HG03159 (cell line): Measurements from ENCODE around the gene PBRM1.
"Not testable (repeated sequence)": the region's sequence is repeated elsewhere in the genome, so short reads cannot be mapped to it uniquely, and the experiment has no call there.

Experiments
- ATAC-seq: cut with Tn5 transposase; IDR thresholded peaks from one replicate; pipeline ENCODE4 v1.9.1; 2021; ENCODE audit warnings: mild to moderate bottlenecking, moderate library complexity; ENCODE audit not compliant: unreplicated experiment

The PBRM1 gene

GRCh38 chr3:52536369-52537164 is 149.1 kb downstream of the PBRM1 start, which contains the start of gene UQCC5:
Gene UQCC5, plus strand, starts transcription at chr3:52536605. Its CDS starts 151 bp downstream, at chr3:52536756.
- peak; percentile 80 for ATAC-seq

DNA sequence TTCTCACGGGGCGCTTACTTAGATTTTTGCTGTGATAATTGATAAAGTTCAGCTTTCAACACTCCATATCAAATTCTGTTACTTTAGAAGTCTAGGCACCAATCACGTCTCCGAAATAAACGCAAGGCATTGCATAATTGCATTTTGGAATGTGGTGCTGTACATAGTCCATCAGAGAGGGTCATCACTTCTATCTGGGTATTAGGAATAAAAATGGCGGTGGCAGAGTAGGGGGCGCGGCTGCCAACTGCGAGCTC is 149.7 kb downstream of the PBRM1 start:
- no peak for ATAC-seq

- ATAC-seq = no peak
Measured at GRCh38 chr3:52535411-52536111, 150.2 kb downstream of the PBRM1 start.

DNA sequence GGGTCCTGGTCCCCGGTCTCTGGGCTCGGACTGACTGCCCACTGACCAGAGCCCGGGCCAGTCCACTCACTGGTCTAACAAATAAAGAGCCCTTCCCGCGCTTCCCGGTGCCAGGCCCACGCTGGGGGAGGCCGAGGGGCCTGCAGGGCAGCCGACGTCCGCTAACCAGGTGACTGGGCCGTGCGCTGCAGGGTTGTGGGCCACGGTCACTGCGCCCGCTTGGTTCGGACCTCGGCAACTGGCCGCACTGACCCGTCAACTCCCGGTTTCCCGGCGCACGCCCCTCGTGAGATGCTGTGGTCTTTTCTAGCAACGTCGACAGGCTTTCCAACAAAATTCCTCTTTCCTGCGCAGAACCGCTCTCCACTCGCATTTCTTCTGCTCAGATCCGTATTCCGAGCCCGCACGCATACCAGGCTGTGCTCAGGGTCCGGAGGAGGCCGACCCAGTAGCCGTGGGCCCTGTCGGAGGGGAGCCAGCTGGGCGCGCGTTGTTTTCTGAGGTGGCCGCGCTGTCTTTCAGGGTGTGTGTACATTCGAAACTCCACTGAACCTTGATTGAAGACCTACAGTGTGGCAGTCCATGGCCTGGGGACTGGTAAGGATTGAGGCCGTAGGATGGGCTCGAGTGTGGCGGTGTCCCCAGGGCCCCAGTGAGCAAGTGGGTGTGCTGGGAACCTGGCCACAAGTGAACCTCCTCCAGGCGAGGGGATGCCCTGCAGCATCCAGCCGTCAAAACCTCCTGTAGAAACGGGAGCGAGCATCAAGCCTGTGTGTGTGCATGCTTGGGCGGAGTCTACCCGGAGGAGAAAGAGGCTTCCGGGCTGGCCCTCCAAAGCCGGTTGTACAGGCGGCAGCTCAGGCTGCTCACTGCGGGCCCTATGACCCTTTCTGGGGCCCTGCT is 151.2 kb downstream of the PBRM1 start:
- no peak for ATAC-seq

GRCh38 chr3:52533623-52534280 is 152.0 kb downstream of the PBRM1 start, which contains the start of gene NT5DC2:
Gene NT5DC2, minus strand, starts transcription at chr3:52533857. Its CDS starts 120 bp downstream, at chr3:52533737.
- peak; percentile 37 for ATAC-seq

DNA sequence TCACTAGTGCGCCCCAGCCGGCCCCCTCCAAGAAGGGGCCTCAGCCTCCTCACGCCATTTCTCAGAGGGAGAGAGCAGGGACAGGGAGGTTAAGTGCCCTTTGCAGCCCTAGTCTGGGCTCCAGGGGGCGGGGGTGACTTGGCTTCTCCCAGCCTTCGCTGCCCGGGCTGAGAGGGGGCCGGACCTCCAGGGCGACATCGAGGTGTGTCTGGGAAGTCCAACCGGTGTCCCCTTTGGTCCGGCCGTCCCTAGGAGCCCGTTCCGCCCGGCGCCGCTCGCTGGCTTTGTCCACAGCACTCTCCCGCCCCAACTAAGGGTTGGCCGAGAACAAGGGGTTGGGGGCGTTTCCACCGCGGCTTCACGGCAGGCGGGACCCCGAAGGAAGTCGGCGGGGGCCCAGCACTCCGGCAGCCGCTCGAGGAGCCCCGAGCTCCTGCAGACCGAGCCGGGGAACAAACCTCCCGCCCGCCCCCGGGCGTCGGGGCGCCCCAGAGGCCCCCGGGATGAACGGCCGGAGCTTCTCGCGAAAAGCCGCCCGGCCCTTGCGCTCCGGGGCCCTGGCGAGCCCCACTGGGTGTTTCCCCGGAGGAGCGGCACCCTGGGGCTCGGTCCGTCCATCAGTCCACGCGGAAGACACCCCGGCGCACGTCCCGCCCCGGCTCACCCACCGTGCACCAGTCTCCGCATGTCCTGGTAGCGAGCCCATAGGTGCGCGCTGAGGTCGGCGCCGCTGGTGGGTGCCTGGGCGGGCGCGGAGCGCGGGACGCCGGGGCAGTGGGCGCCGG is 152.7 kb downstream of the PBRM1 start:
- no peak for ATAC-seq

DNA sequence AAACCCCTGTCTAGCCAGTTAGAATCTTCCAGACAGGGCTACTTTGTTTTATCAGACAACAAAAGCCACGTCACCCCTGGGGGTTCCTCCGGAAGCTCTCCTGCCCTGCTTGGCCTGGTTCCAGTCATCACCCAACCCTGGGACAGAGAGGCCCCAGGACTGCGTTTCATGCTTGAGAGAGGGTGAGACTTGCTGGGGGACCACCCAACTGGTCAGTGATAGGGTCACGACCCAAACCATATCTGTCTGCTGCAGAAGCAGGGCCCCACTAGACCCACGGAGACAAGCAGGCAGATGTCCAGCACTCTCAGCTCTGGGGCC is 153.2 kb downstream of the PBRM1 start:
- ATAC-seq = no peak

DNA sequence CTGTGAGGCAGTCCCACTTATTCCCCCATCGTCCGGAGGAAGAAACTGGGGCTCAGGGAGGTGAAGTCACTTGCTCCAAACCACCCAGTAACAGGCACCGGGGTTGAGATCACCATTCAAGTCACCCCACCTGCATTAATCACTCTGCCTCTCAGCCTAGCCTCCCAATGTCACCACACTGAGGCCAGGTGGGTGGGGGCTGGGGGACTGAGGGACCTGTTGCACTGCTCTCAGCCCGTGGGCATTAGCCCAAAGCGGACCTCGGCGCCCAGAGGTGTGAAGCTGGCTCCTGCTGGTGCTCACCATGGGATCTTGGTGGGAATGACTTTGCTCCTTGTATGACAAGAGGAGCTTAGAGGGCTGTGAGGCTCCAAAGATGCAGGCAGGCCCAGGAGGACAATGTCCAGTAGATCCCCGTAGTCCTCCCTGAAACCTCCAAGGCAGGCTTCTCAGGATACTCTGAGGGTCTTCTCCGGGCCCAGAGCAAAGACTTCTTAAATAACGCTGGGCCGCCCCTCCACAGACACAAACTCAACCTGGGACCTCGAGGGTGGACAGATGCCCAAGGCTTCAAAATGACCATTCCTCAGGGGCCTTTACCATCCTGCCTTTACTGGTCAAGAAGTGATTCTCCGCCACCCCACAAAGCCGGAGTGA is 153.7 kb downstream of the PBRM1 start:
- ATAC-seq = no peak

DNA sequence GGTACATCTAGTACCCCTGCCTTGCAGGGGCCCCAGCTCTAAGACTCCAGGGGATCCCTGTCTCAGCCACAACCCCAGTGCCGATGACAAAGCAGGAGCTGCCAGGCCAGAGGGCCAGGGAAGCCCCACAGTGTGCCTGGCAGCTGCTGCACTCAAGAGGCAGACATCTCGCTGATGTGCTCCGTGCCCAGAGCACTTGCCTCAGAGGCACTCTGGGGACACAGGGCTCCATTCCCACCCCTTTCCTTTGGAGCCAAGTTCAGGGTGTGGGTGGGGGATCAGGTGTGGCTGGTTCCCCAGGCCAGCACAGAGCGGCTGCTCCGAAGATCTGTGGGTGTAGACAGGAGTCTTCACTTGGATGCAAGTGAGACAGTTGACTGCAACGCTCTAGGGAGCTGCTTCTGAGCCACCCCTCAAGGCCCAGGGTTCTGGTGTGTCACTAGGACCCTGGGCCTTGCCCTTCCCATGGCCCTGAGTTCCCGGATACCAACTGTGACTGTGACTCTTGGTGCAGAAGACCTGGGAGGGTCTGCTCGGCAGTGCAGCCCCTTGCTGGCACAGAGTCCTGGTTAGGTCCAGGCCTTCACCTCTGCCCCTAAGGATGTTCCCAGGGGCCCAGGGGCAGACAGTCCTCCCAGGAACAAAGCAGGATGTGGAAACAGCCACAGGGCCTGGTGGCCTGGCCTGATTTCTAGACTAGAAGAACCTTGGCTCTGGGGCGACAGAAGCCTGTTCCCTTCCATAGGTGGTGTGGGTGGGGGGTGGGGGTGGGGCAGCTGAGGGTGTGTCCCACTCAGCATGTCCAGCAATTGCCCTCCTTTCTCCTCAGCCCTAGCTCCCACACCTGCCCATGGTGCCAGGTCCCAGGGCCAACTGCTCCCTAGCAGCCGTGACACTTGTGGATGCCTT is 154.5 kb downstream of the PBRM1 start:
- ATAC-seq = no peak

DNA sequence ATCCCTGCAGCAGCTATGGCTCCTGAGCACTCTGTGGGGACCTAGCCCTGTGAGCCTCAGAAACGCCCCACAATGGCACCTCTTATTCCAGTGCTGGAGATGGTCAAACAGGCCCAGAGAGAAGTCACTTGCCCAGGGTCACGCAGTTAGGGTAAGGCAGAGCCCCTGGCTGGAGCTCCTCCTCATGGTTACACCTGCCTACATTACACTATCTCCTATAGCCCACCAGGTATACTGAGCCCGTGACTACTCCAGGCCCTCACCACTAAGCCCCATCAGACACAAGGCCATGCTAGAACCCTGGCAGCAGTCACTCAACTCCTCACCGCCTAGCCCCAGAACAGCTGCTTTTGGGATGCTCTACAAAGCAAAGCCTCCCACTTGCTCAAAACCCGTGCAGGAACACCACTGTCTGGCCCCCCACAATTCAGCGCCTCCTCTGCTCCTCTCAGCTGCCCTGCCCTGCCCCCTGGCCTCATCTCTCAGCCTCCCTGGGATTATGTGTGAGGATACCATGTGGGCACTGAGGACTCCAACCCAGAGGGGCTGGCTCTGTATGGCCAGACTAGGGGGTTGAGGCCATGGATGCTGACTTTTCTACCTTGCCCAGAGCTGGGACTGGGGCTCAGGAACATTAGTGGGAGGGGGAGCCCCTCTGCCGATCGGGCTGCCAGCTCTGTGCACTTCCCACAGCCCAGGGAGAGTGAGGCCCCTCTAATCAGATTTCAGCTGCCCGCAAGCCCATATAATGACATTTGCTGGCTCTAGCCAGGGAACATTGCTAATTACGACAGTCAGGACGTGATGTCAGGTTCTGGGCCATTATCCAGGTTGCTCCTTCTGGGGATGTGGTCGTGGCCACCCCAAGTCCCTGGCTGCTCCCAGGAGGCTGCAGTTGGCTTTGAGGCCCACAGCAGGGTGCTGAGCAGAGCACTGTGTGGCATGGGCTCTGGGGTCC is 156.1 kb downstream of the PBRM1 start:
- no peak for ATAC-seq

DNA sequence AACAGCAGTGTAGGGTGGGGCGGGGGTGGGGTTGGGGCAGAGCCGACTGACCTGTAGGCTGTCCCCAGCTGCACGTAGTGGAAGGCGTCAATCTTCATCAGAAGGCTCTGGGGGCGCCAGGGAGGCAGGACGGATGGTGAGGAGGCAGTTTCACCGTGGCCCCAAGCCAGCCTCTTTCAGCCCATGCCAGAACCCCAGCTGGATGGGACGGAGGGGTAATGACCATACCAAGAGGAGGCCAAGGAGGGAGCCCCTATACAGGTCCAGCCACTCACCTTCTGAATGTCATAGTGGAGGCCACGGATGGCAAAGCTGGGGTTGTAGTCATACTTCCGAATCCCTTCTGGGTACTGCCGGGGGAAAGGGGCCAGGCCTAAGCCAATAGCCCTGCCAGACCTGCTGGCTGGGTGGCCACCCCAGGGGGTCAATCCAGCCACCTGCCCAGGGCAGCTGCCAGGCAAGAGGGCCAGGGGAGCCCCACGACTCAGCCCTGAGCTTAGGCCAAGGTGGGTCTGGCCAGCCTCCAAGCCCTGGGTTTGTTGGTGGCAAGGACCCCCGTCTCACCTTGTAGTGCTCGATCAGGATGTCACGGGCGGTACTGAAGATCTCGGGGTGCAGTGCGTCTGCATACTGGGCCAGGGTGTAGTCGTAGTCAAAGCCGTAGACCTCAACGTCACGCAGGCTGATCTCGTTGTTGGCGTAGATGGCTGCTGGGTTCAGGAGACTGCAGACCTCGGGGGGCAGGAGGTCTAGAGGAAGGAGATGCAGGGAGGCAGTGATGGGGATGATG is 156.9 kb downstream of the PBRM1 start:
- ATAC-seq = no peak

DNA sequence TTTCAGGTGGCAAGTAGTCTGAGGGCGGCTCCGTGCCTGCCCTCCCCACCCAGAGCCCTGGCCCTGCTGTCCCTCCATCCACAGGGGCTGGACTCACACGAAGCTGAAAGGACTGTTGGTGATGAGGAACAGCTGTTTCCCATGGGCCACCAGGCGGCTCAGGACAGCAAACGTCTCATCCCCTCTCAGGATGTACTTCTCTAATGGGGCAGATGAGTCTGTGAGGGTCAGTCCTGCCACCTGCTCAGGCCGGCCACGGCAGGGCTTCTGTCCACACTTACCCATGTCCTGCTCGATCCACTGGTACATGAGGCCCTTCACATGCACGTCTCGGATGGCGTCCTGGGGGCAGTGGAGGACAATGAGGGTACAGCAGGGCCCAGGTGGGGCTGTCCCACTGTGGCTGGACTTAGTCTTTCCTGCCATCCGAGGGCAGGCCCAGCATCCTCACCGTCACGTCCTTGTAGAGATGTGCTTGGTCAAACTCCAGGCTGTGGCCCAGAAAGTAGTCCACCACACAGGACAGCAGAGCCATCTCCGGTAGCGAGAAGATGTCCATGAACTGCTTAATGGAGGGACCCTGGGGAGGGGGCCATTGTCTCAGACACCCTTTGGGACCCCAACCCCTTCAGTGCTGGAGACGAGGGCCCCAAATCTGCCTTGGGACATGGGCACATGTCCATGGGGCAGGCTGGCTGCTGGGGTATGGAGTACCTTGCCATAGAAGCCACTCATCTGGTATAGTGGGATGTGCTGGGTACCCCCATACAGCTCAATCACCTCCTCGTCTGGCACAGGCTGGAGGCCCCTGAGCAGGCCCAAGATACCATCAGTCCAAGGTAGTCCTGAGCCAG is 157.8 kb downstream of the PBRM1 start:
- no peak for ATAC-seq

DNA sequence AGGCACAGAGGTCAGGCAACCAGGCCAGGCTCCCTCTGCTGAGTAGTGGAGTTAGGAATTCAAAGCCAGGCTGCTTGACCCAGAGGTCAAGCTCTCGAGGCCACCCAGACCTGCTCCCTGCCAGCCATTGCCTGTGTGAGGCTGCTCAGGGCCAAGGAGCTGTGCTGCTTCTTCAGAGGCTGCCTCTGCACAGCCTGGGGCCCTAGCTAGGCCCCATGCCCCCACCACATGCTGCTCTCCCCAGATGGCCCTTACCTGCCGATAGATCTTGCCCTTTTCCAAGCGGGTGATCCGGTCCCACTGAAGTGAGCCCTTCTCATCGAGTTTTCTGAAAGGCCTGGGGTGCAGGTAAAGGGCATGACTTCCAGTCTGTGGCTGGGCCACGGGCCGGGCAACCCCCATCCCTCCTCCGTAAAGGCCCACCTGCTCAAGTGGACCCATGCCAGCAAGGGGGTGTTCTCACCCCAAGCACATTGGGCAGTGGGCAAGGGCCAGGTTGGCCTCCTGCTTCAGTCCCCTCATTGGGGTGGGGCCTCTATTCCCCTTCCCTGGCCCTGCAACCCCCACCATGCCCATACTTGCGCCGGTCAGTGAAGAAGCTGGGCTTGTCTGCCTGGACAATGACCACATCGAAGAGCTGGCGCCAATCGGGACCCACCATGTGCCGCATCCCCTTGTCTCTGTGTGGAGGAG is 158.5 kb downstream of the PBRM1 start:
- ATAC-seq = no peak

DNA sequence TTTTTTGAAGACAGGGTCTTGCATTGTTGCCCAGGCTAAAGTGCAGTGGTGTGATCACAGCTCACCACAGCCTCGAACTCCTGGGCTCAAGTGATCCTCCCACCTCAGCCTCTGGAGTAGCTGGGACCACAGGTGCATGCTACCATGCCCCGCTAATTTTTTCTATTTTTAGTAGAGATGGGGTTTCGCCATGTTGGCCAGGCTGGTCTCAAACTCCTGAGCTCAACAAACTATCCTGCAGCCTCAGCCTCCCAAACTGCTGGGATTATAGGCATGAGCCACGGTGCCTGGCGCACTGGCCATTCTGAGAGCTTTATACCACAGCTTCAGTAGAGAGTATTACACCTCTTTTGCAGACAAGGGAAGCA is 159.1 kb downstream of the PBRM1 start:
- not testable (repeated sequence) for ATAC-seq
